ENCODE data around the gene C18orf32.

GRCh38 chr18:49519101-49519971 is 32.3 kb upstream of the C18orf32 start:
- no peak for TF ChIP-seq POLR2AphosphoS5 (IDR thresholded peaks at IDR 0.05; ENCODE audit: borderline replicate concordance, low read depth, low read length)
- no peak for TF ChIP-seq EZH2 (IDR thresholded peaks at IDR 0.05)
- no peak for TF ChIP-seq FOXP2 (optimal IDR thresholded peaks at IDR 0.05; ENCODE audit: control extremely low read depth, extremely low read length, insufficient read depth)

All from SK-N-MC (cell line).